Activated T-cell treated with anti-CD3 and anti-CD28 coated beads, Interleukin-2, amount 50 U/mL, for 72 hours (primary cell): ENCODE results near the gene BAMBI. TPM values are rescaled to one million over a fixed set of nuclear protein-coding genes. Genes with fewer than 3 reads are reported as not detected.

Experiments
- ATAC-seq, 2 donors: fragments of 150-1000 bp; cut with Tn5 transposase; replicated peaks in 1 of 2; 2 replicates each; pipeline ENCODE4 v1.10.0; 2021; ENCODE audit warnings: moderate library complexity in 2 of 2, mild to moderate bottlenecking in 1 of 2
- DNase-seq, 2 donors: peaks; one replicate each; pipeline ENCODE4 v3.0.0; 2021 to 2022; ENCODE audit warnings: mixed read lengths in 1 of 2
- H3K27ac Mint-ChIP-seq: one replicate; pipeline ENCODE4 v1.8.0; 2022; ENCODE audit warnings: mild to moderate bottlenecking, moderate library complexity, mixed read lengths
- H3K27me3 Mint-ChIP-seq: one replicate; pipeline ENCODE4 v1.8.0; 2022; ENCODE audit warnings: low read depth, mixed read lengths
- H3K36me3 Mint-ChIP-seq, 2 donors: one replicate each; pipeline ENCODE4 v1.8.0; 2022; ENCODE audit warnings: mixed read lengths in 2 of 2, mild to moderate bottlenecking in 1 of 2; ENCODE audit not compliant: insufficient read depth in 2 of 2
- H3K4me1 Mint-ChIP-seq: one replicate; pipeline ENCODE4 v1.8.0; 2022; ENCODE audit warnings: low read depth, mixed read lengths
- H3K4me3 Mint-ChIP-seq, 2 donors: one replicate each; pipeline ENCODE4 v1.8.0; 2022; ENCODE audit warnings: mild to moderate bottlenecking in 2 of 2, mixed read lengths in 2 of 2, moderate library complexity in 2 of 2
- H3K9me3 Mint-ChIP-seq, 2 donors: one replicate each; pipeline ENCODE4 v1.8.0; 2022; ENCODE audit warnings: mixed read lengths in 2 of 2
- total RNA-seq, 2 donors: library from RNA; stranded (reverse); gene quantifications; one replicate each; pipeline ENCODE4 v1.2.3, GENCODE V29; 2022

The BAMBI gene
- total RNA-seq, 2 donors from 2014 or later = 0.17 to 0.32 TPM

- peak; percentile 72 to 77 for ATAC-seq
- H3K4me3 Mint-ChIP-seq = no peak overlapping the region
- no peaks in the 10 kb centered on the region for H3K9me3 Mint-ChIP-seq
- DNase-seq = peak; percentile 70 to 71
- peaks cover 51% of the 10 kb centered on the region for H3K27me3 Mint-ChIP-seq
- no peak overlapping the region for H3K27ac Mint-ChIP-seq
- H3K36me3 Mint-ChIP-seq = peaks cover 0 to 2% of the 10 kb centered on the region in 2 donors
- H3K4me1 Mint-ChIP-seq = peaks cover 15% of the 10 kb centered on the region
Measured at GRCh38 chr10:28663576-28664368, 13.5 kb upstream of the BAMBI start.

- H3K27me3 Mint-ChIP-seq = peaks cover 57% of the 10 kb centered on the region
- ATAC-seq = no peak
- H3K9me3 Mint-ChIP-seq = no peaks in the 10 kb centered on the region
- no peak overlapping the region for H3K4me3 Mint-ChIP-seq
- peaks cover 21% of the 10 kb centered on the region for H3K4me1 Mint-ChIP-seq
- H3K36me3 Mint-ChIP-seq = peaks cover under 1 to 3% of the 10 kb centered on the region in 2 donors
- no peak for DNase-seq
- H3K27ac Mint-ChIP-seq = no peak overlapping the region
Measured at GRCh38 chr10:28664369-28664740, 13.0 kb upstream of the BAMBI start.

GRCh38 chr10:28666751-28667467, 10.4 kb upstream of the BAMBI start:
- ATAC-seq (no peak), DNase-seq (no peak)
- no peaks in the 10 kb centered on the region for H3K9me3 Mint-ChIP-seq
- H3K4me3 Mint-ChIP-seq = no peak overlapping the region
- peaks cover 3 to 4% of the 10 kb centered on the region in 2 donors for H3K36me3 Mint-ChIP-seq
- peaks cover 25% of the 10 kb centered on the region for H3K4me1 Mint-ChIP-seq
- H3K27ac Mint-ChIP-seq = no peak overlapping the region
- peaks cover 68% of the 10 kb centered on the region for H3K27me3 Mint-ChIP-seq

- H3K4me3 Mint-ChIP-seq = peak overlapping the region; percentile 88 to 89
Measured at GRCh38 chr10:28668363-28669226, 8.7 kb upstream of the BAMBI start.

GRCh38 chr10:28669227-28670173, 7.8 kb upstream of the BAMBI start:
- H3K9me3 Mint-ChIP-seq = no peaks in the 10 kb centered on the region
- ATAC-seq (no peak), DNase-seq (no peak)
- peaks cover 25% of the 10 kb centered on the region for H3K4me1 Mint-ChIP-seq
- H3K4me3 Mint-ChIP-seq = peak overlapping the region; percentile 88 to 89
- no peak overlapping the region for H3K27ac Mint-ChIP-seq
- peaks cover 3 to 4% of the 10 kb centered on the region in 2 donors for H3K36me3 Mint-ChIP-seq
- H3K27me3 Mint-ChIP-seq = peaks cover 61% of the 10 kb centered on the region

More at GRCh38 chr10:28668363-28669226, 8.7 kb upstream of the BAMBI start:
- peak; percentile 64 to 74 for DNase-seq
- Mint-ChIP-seq H3K27ac (no peak overlapping the region), H3K4me1 (peaks cover 25% of the 10 kb centered on the region), H3K36me3 (peaks cover 3 to 4% of the 10 kb centered on the region in 2 donors), H3K9me3 (no peaks in the 10 kb centered on the region), H3K27me3 (peaks cover 60% of the 10 kb centered on the region)
- peak; percentile 95 to 97 for ATAC-seq

- Mint-ChIP-seq H3K27me3 (peaks cover 38% of the 10 kb centered on the region), H3K4me3 (no peak overlapping the region), H3K36me3 (peaks cover 0 to 4% of the 10 kb centered on the region in 2 donors), H3K27ac (no peak overlapping the region), H3K4me1 (peaks cover 15% of the 10 kb centered on the region), H3K9me3 (no peaks in the 10 kb centered on the region)
- no peak for ATAC-seq
- DNase-seq = no peak
Measured at GRCh38 chr10:28674782-28675181, 2.5 kb upstream of the BAMBI start.

- Mint-ChIP-seq H3K4me3 (peak overlapping the region; percentile 77 to 80), H3K4me1 (peaks cover 31% of the 10 kb centered on the region), H3K27ac (no peak overlapping the region), H3K27me3 (peaks cover 48% of the 10 kb centered on the region), H3K9me3 (no peaks in the 10 kb centered on the region), H3K36me3 (peaks cover 0 to 4% of the 10 kb centered on the region in 2 donors)
- ATAC-seq = peak; percentile 0 to 1
- DNase-seq = peak in 1 of 2 donors; percentile 21
Measured at GRCh38 chr10:28676326-28676967, 874 bp upstream of the BAMBI start.

- peaks cover 31% of the 10 kb centered on the region for H3K4me1 Mint-ChIP-seq
- peak; percentile 3 to 8 for ATAC-seq
- H3K27ac Mint-ChIP-seq = no peak overlapping the region
- no peaks in the 10 kb centered on the region for H3K9me3 Mint-ChIP-seq
- peaks cover 0 to 4% of the 10 kb centered on the region in 2 donors for H3K36me3 Mint-ChIP-seq
- DNase-seq = peak; percentile 30 to 35
- peak overlapping the region; percentile 68 to 70 for H3K4me3 Mint-ChIP-seq
- H3K27me3 Mint-ChIP-seq = peaks cover 62% of the 10 kb centered on the region
Measured at GRCh38 chr10:28677888-28678686, 766 bp downstream of the BAMBI start.

- DNase-seq (no peak), ATAC-seq (no peak)
- H3K36me3 Mint-ChIP-seq = peaks cover 0 to 4% of the 10 kb centered on the region in 2 donors
- peaks cover 31% of the 10 kb centered on the region for H3K4me1 Mint-ChIP-seq
- H3K4me3 Mint-ChIP-seq = peak overlapping the region; percentile 68 to 70
- no peak overlapping the region for H3K27ac Mint-ChIP-seq
- peaks cover 62% of the 10 kb centered on the region for H3K27me3 Mint-ChIP-seq
- no peaks in the 10 kb centered on the region for H3K9me3 Mint-ChIP-seq
Measured at GRCh38 chr10:28678687-28679457, 1.6 kb downstream of the BAMBI start.

GRCh38 chr10:28679581-28680357, 2.4 kb downstream of the BAMBI start:
- no peaks in the 10 kb centered on the region for H3K9me3 Mint-ChIP-seq
- DNase-seq (no peak), ATAC-seq (no peak)
- peaks cover 0 to 4% of the 10 kb centered on the region in 2 donors for H3K36me3 Mint-ChIP-seq
- peak overlapping the region; percentile 42 to 52 for H3K4me3 Mint-ChIP-seq
- peaks cover 31% of the 10 kb centered on the region for H3K4me1 Mint-ChIP-seq
- H3K27me3 Mint-ChIP-seq = peaks cover 58% of the 10 kb centered on the region
- H3K27ac Mint-ChIP-seq = no peak overlapping the region
